ENCODE measurements around the gene IDI2. TPM values are rescaled to one million over a fixed set of nuclear protein-coding genes. Genes with fewer than 3 reads are reported as not detected.
A peak's percentile ranks its signal among the peaks of the same experiment; 100 is the strongest.

The IDI2 gene
- polyA plus RNA-seq, 2 donors: not detected

GRCh38 chr10:1036341-1036791 is 10.7 kb upstream of the IDI2 start:
- peaks cover 0 to 3% of the 10 kb centered on the region in 2 donors for H3K36me3 ChIP-seq (ENCODE audit: control insufficient read depth in 2 of 2, insufficient read depth in 2 of 2, low read length in 1 of 2)
- peaks cover 0 to 4% of the 10 kb centered on the region in 2 donors for H3K4me1 ChIP-seq (ENCODE audit: control insufficient read depth in 2 of 2, insufficient read depth in 2 of 2, low read length in 1 of 2)
- 54 to 56% methylated on average over 14 of the region's 14 CpGs for WGBS, 2 donors
- H3K9me3 ChIP-seq (ENCODE audit: control insufficient read depth in 2 of 2, insufficient read depth in 1 of 2, low read depth in 1 of 2, low read length in 1 of 2): no peaks in the 10 kb centered on the region
- peak overlapping the region in 1 of 2 donors; percentile 37 for H3K27ac ChIP-seq (ENCODE audit: low read depth in 2 of 2, low read length in 1 of 2)
- H3K4me3 ChIP-seq (ENCODE audit: low read depth in 1 of 2, low read length in 2 of 2): no peak overlapping the region
- no peaks in the 10 kb centered on the region for H3K27me3 ChIP-seq (ENCODE audit: control insufficient read depth in 1 of 2, insufficient read depth in 2 of 2, low read length in 2 of 2)

- no peaks in the 10 kb centered on the region for H3K27me3 ChIP-seq (ENCODE audit: control insufficient read depth in 1 of 2, insufficient read depth in 2 of 2, low read length in 2 of 2)
- H3K27ac ChIP-seq (ENCODE audit: low read depth in 2 of 2, low read length in 1 of 2): no peak overlapping the region
- H3K36me3 ChIP-seq (ENCODE audit: control insufficient read depth in 2 of 2, insufficient read depth in 2 of 2, low read length in 1 of 2): peaks cover 0 to 2% of the 10 kb centered on the region in 2 donors
- no peak overlapping the region for H3K4me3 ChIP-seq (ENCODE audit: low read depth in 1 of 2, low read length in 2 of 2)
- 85 to 90% methylated on average over 6 of the region's 6 CpGs for WGBS, 2 donors
- no peaks in the 10 kb centered on the region for H3K9me3 ChIP-seq (ENCODE audit: control insufficient read depth in 2 of 2, insufficient read depth in 1 of 2, low read depth in 1 of 2, low read length in 1 of 2)
- H3K4me1 ChIP-seq (ENCODE audit: control insufficient read depth in 2 of 2, insufficient read depth in 2 of 2, low read length in 1 of 2): peaks cover 0 to 4% of the 10 kb centered on the region in 2 donors
Measured at GRCh38 chr10:1035201-1035600, 9.5 kb upstream of the IDI2 start.

GRCh38 chr10:1034758-1035157 is 9.1 kb upstream of the IDI2 start:
- Histone ChIP-seq H3K27ac (ENCODE audit: low read depth in 2 of 2, low read length in 1 of 2) (no peak overlapping the region), H3K27me3 (ENCODE audit: control insufficient read depth in 1 of 2, insufficient read depth in 2 of 2, low read length in 2 of 2) (no peaks in the 10 kb centered on the region), H3K36me3 (ENCODE audit: control insufficient read depth in 2 of 2, insufficient read depth in 2 of 2, low read length in 1 of 2) (no peaks in the 10 kb centered on the region), H3K9me3 (ENCODE audit: control insufficient read depth in 2 of 2, insufficient read depth in 1 of 2, low read depth in 1 of 2, low read length in 1 of 2) (no peaks in the 10 kb centered on the region), H3K4me3 (ENCODE audit: low read depth in 1 of 2, low read length in 2 of 2) (no peak overlapping the region), H3K4me1 (ENCODE audit: control insufficient read depth in 2 of 2, insufficient read depth in 2 of 2, low read length in 1 of 2) (peaks cover 0 to 4% of the 10 kb centered on the region in 2 donors)
- 87 to 92% methylated on average over 3 of the region's 3 CpGs for WGBS, 2 donors

GRCh38 chr10:1033601-1034000 is 7.9 kb upstream of the IDI2 start:
- Histone ChIP-seq H3K4me3 (ENCODE audit: low read depth in 1 of 2, low read length in 2 of 2) (no peak overlapping the region), H3K27me3 (ENCODE audit: control insufficient read depth in 1 of 2, insufficient read depth in 2 of 2, low read length in 2 of 2) (no peaks in the 10 kb centered on the region), H3K9me3 (ENCODE audit: control insufficient read depth in 2 of 2, insufficient read depth in 1 of 2, low read depth in 1 of 2, low read length in 1 of 2) (no peaks in the 10 kb centered on the region), H3K4me1 (ENCODE audit: control insufficient read depth in 2 of 2, insufficient read depth in 2 of 2, low read length in 1 of 2) (peaks cover 0 to 4% of the 10 kb centered on the region in 2 donors), H3K36me3 (ENCODE audit: control insufficient read depth in 2 of 2, insufficient read depth in 2 of 2, low read length in 1 of 2) (no peaks in the 10 kb centered on the region), H3K27ac (ENCODE audit: low read depth in 2 of 2, low read length in 1 of 2) (no peak overlapping the region)
- 61 to 69% methylated on average over 1 of the region's 1 CpG for WGBS, 2 donors

GRCh38 chr10:1029838-1030237 is 4.2 kb upstream of the IDI2 start:
- Histone ChIP-seq H3K27ac (ENCODE audit: low read depth in 2 of 2, low read length in 1 of 2) (no peak overlapping the region), H3K9me3 (ENCODE audit: control insufficient read depth in 2 of 2, insufficient read depth in 1 of 2, low read depth in 1 of 2, low read length in 1 of 2) (no peaks in the 10 kb centered on the region), H3K4me3 (ENCODE audit: low read depth in 1 of 2, low read length in 2 of 2) (no peak overlapping the region), H3K27me3 (ENCODE audit: control insufficient read depth in 1 of 2, insufficient read depth in 2 of 2, low read length in 2 of 2) (no peaks in the 10 kb centered on the region), H3K4me1 (ENCODE audit: control insufficient read depth in 2 of 2, insufficient read depth in 2 of 2, low read length in 1 of 2) (no peaks in the 10 kb centered on the region), H3K36me3 (ENCODE audit: control insufficient read depth in 2 of 2, insufficient read depth in 2 of 2, low read length in 1 of 2) (no peaks in the 10 kb centered on the region)
- 97% methylated on average over 7 of the region's 7 CpGs for WGBS, 2 donors

- Histone ChIP-seq H3K36me3 (ENCODE audit: control insufficient read depth in 2 of 2, insufficient read depth in 2 of 2, low read length in 1 of 2) (no peaks in the 10 kb centered on the region), H3K27ac (ENCODE audit: low read depth in 2 of 2, low read length in 1 of 2) (no peak overlapping the region), H3K4me3 (ENCODE audit: low read depth in 1 of 2, low read length in 2 of 2) (no peak overlapping the region), H3K4me1 (ENCODE audit: control insufficient read depth in 2 of 2, insufficient read depth in 2 of 2, low read length in 1 of 2) (no peaks in the 10 kb centered on the region), H3K27me3 (ENCODE audit: control insufficient read depth in 1 of 2, insufficient read depth in 2 of 2, low read length in 2 of 2) (no peaks in the 10 kb centered on the region), H3K9me3 (ENCODE audit: control insufficient read depth in 2 of 2, insufficient read depth in 1 of 2, low read depth in 1 of 2, low read length in 1 of 2) (no peaks in the 10 kb centered on the region)
- 94 to 95% methylated on average over 6 of the region's 6 CpGs for WGBS, 2 donors
Measured at GRCh38 chr10:1026578-1026977, 919 bp upstream of the IDI2 start.

GRCh38 chr10:1024103-1024502 is 1.6 kb downstream of the IDI2 start:
- Histone ChIP-seq H3K27ac (ENCODE audit: low read depth in 2 of 2, low read length in 1 of 2) (no peak overlapping the region), H3K9me3 (ENCODE audit: control insufficient read depth in 2 of 2, insufficient read depth in 1 of 2, low read depth in 1 of 2, low read length in 1 of 2) (no peaks in the 10 kb centered on the region), H3K4me3 (ENCODE audit: low read depth in 1 of 2, low read length in 2 of 2) (no peak overlapping the region), H3K36me3 (ENCODE audit: control insufficient read depth in 2 of 2, insufficient read depth in 2 of 2, low read length in 1 of 2) (peaks cover 2 to 4% of the 10 kb centered on the region in 2 donors), H3K4me1 (ENCODE audit: control insufficient read depth in 2 of 2, insufficient read depth in 2 of 2, low read length in 1 of 2) (no peaks in the 10 kb centered on the region), H3K27me3 (ENCODE audit: control insufficient read depth in 1 of 2, insufficient read depth in 2 of 2, low read length in 2 of 2) (no peaks in the 10 kb centered on the region)
- WGBS, 2 donors: 91 to 92% methylated on average over 12 of the region's 12 CpGs

- Histone ChIP-seq H3K4me1 (ENCODE audit: control insufficient read depth in 2 of 2, insufficient read depth in 2 of 2, low read length in 1 of 2) (no peaks in the 10 kb centered on the region), H3K4me3 (ENCODE audit: low read depth in 1 of 2, low read length in 2 of 2) (no peak overlapping the region), H3K27me3 (ENCODE audit: control insufficient read depth in 1 of 2, insufficient read depth in 2 of 2, low read length in 2 of 2) (no peaks in the 10 kb centered on the region), H3K27ac (ENCODE audit: low read depth in 2 of 2, low read length in 1 of 2) (no peak overlapping the region), H3K9me3 (ENCODE audit: control insufficient read depth in 2 of 2, insufficient read depth in 1 of 2, low read depth in 1 of 2, low read length in 1 of 2) (no peaks in the 10 kb centered on the region), H3K36me3 (ENCODE audit: control insufficient read depth in 2 of 2, insufficient read depth in 2 of 2, low read length in 1 of 2) (peaks cover 2 to 9% of the 10 kb centered on the region in 2 donors)
- WGBS, 2 donors: 80 to 87% methylated on average over 12 of the region's 12 CpGs
Measured at GRCh38 chr10:1022413-1022812, 3.2 kb downstream of the IDI2 start.

GRCh38 chr10:1020958-1021357 is 4.7 kb downstream of the IDI2 start:
- Histone ChIP-seq H3K4me3 (ENCODE audit: low read depth in 1 of 2, low read length in 2 of 2) (no peak overlapping the region), H3K4me1 (ENCODE audit: control insufficient read depth in 2 of 2, insufficient read depth in 2 of 2, low read length in 1 of 2) (no peaks in the 10 kb centered on the region), H3K27me3 (ENCODE audit: control insufficient read depth in 1 of 2, insufficient read depth in 2 of 2, low read length in 2 of 2) (no peaks in the 10 kb centered on the region), H3K27ac (ENCODE audit: low read depth in 2 of 2, low read length in 1 of 2) (no peak overlapping the region), H3K9me3 (ENCODE audit: control insufficient read depth in 2 of 2, insufficient read depth in 1 of 2, low read depth in 1 of 2, low read length in 1 of 2) (no peaks in the 10 kb centered on the region), H3K36me3 (ENCODE audit: control insufficient read depth in 2 of 2, insufficient read depth in 2 of 2, low read length in 1 of 2) (peaks cover 4 to 14% of the 10 kb centered on the region in 2 donors)
- WGBS, 2 donors: 90 to 95% methylated on average over 9 of the region's 9 CpGs

- H3K4me3 ChIP-seq (ENCODE audit: low read depth in 1 of 2, low read length in 2 of 2): no peak overlapping the region
- H3K27me3 ChIP-seq (ENCODE audit: control insufficient read depth in 1 of 2, insufficient read depth in 2 of 2, low read length in 2 of 2): no peaks in the 10 kb centered on the region
- peaks cover 7 to 19% of the 10 kb centered on the region in 2 donors for H3K36me3 ChIP-seq (ENCODE audit: control insufficient read depth in 2 of 2, insufficient read depth in 2 of 2, low read length in 1 of 2)
- 92 to 93% methylated on average over 10 of the region's 10 CpGs for WGBS, 2 donors
- no peaks in the 10 kb centered on the region for H3K9me3 ChIP-seq (ENCODE audit: control insufficient read depth in 2 of 2, insufficient read depth in 1 of 2, low read depth in 1 of 2, low read length in 1 of 2)
- H3K27ac ChIP-seq (ENCODE audit: low read depth in 2 of 2, low read length in 1 of 2): no peak overlapping the region
- H3K4me1 ChIP-seq (ENCODE audit: control insufficient read depth in 2 of 2, insufficient read depth in 2 of 2, low read length in 1 of 2): no peaks in the 10 kb centered on the region
Measured at GRCh38 chr10:1020460-1020859, 5.2 kb downstream of the IDI2 start.
